Activated CD4-positive, CD25-positive, alpha-beta regulatory T cell (primary cell): ENCODE results near the gene ARHGEF10L.
"Not testable (repeated sequence)": the region's sequence is repeated elsewhere in the genome, so short reads cannot be mapped to it uniquely, and the experiment has no call there.

Experiments used
- DNase-seq, 4 experiments: peaks; one replicate each; lab custom pipeline; 2025; lab: John Stamatoyannopoulos, UW

Gene ARHGEF10L

GRCh38 chr1:17609529-17609928 is 70.0 kb downstream of the ARHGEF10L start:
- no peak for DNase-seq

- no peak for DNase-seq
Measured at GRCh38 chr1:17610085-17610484, 70.6 kb downstream of the ARHGEF10L start.

GRCh38 chr1:17610713-17611112 is 71.2 kb downstream of the ARHGEF10L start:
- DNase-seq, result no peak

GRCh38 chr1:17611991-17612390 is 72.5 kb downstream of the ARHGEF10L start:
- no peak for DNase-seq

- no peak for DNase-seq
Measured at GRCh38 chr1:17612831-17613230, 73.3 kb downstream of the ARHGEF10L start.

- no peak for DNase-seq
Measured at GRCh38 chr1:17614586-17614985, 75.1 kb downstream of the ARHGEF10L start.

- no peak for DNase-seq
Measured at GRCh38 chr1:17615157-17615556, 75.7 kb downstream of the ARHGEF10L start.

- DNase-seq, result no peak
Measured at GRCh38 chr1:17615959-17616358, 76.5 kb downstream of the ARHGEF10L start.

- no peak for DNase-seq
Measured at GRCh38 chr1:17616731-17617279, 77.3 kb downstream of the ARHGEF10L start.

- no peak for DNase-seq
Measured at GRCh38 chr1:17617787-17618557, 78.5 kb downstream of the ARHGEF10L start.

- no peak for DNase-seq
Measured at GRCh38 chr1:17618558-17619247, 79.2 kb downstream of the ARHGEF10L start.

GRCh38 chr1:17620448-17620847 is 81.0 kb downstream of the ARHGEF10L start:
- no peak for DNase-seq

- DNase-seq, result no peak
Measured at GRCh38 chr1:17621691-17622090, 82.2 kb downstream of the ARHGEF10L start.

- DNase-seq, result no peak
Measured at GRCh38 chr1:17622823-17623222, 83.3 kb downstream of the ARHGEF10L start.

- DNase-seq, result no peak
Measured at GRCh38 chr1:17624611-17625233, 85.2 kb downstream of the ARHGEF10L start.

GRCh38 chr1:17627239-17628052 is 87.9 kb downstream of the ARHGEF10L start:
- DNase-seq, result no peak

- DNase-seq, result not testable (repeated sequence)
Measured at GRCh38 chr1:17629046-17629445, 89.5 kb downstream of the ARHGEF10L start.

- DNase-seq, result no peak
Measured at GRCh38 chr1:17629460-17629859, 90.0 kb downstream of the ARHGEF10L start.

GRCh38 chr1:17630048-17630830 is 90.7 kb downstream of the ARHGEF10L start:
- DNase-seq, result no peak

GRCh38 chr1:17630986-17631385 is 91.5 kb downstream of the ARHGEF10L start:
- no peak for DNase-seq

GRCh38 chr1:17631410-17631809 is 91.9 kb downstream of the ARHGEF10L start:
- DNase-seq, result no peak
